Neural cell (in vitro differentiated cells): ENCODE results near the gene CERKL. TPM values are rescaled to one million over a fixed set of nuclear protein-coding genes. Genes with fewer than 3 reads are reported as not detected.

Source experiments
- H2AFZ ChIP-seq: fragments of 200-600, 300-800 bp; sonication (generic), shearing (Covaris generic); 2 replicates; pipeline ENCODE4 v1.6.0; 2014; ENCODE audit warnings: low read depth, mild to moderate bottlenecking, antibody characterized with exemption, low read length, moderate library complexity
- H3F3A ChIP-seq: fragments of 200-600 bp; shearing (Covaris generic); 2 replicates; pipeline ENCODE4 v1.6.1; 2016; ENCODE audit warnings: mild to moderate bottlenecking, moderate library complexity, mixed read lengths, antibody characterized with exemption, low read length; ENCODE audit not compliant: insufficient read depth, poor library complexity, severe bottlenecking
- H3K27ac ChIP-seq: fragments of 200-600, 300-800 bp; sonication (generic), shearing (Covaris generic); 2 replicates; pipeline ENCODE4 v1.5.1; 2014; ENCODE audit warnings: mild to moderate bottlenecking, low read length, moderate library complexity
- H3K27me3 ChIP-seq: fragments of 300-800, 200-600 bp; sonication (generic), shearing (Covaris generic); 2 replicates; pipeline ENCODE4 v1.6.0; 2014; ENCODE audit warnings: mild to moderate bottlenecking, low read depth, low read length, moderate library complexity; ENCODE audit not compliant: insufficient read depth
- H3K36me3 ChIP-seq: fragments of 300-800, 200-600 bp; sonication (generic), shearing (Covaris generic); 2 replicates; pipeline ENCODE4 v1.5.1; 2014; ENCODE audit warnings: mild to moderate bottlenecking, antibody characterized with exemption, low read length, moderate library complexity; ENCODE audit not compliant: insufficient read depth
- H3K4me2 ChIP-seq: fragments of 300-800, 200-600 bp; sonication (generic), shearing (Covaris generic); 2 replicates; pipeline ENCODE4 v1.6.0; 2014; ENCODE audit warnings: mild to moderate bottlenecking, low read length
- H3K4me3 ChIP-seq: fragments of 300-800, 200-600 bp; sonication (generic), shearing (Covaris generic); 2 replicates; pipeline ENCODE4 v1.5.1; 2014; ENCODE audit warnings: mild to moderate bottlenecking, low read length, moderate library complexity
- H3K79me2 ChIP-seq: fragments of 200-600 bp; shearing (Covaris generic); replicated peaks from 2 replicates; pipeline ENCODE4 v1.6.0; 2014; ENCODE audit warnings: mild to moderate bottlenecking, low read length, moderate library complexity; ENCODE audit not compliant: insufficient read depth
- H3K9ac ChIP-seq: fragments of 300-800, 200-600 bp; sonication (generic), shearing (Covaris generic); 2 replicates; pipeline ENCODE4 v1.6.1; 2016; ENCODE audit warnings: mild to moderate bottlenecking, low read length, mixed read lengths
- H3K9me2 ChIP-seq: fragments of 200-600 bp; shearing (Covaris generic); 2 replicates; pipeline ENCODE4 v1.6.1; 2016; ENCODE audit warnings: mild to moderate bottlenecking, low read length, mixed read lengths; ENCODE audit not compliant: insufficient read depth
- H3K9me3 ChIP-seq: fragments of 200-600, 300-800 bp; sonication (generic), shearing (Covaris generic); 2 replicates; pipeline ENCODE4 v1.6.1; 2016; ENCODE audit warnings: mild to moderate bottlenecking, mixed run types, low read length, moderate library complexity, mixed read lengths
- H4K20me1 ChIP-seq: fragments of 200-600 bp; shearing (Covaris generic); 2 replicates; pipeline ENCODE4 v1.6.1; 2016; ENCODE audit warnings: mild to moderate bottlenecking, mixed run types; ENCODE audit not compliant: insufficient read depth
- CTCF ChIP-seq: fragments of 450-650 bp; IDR thresholded peaks from 2 replicates; pipeline ENCODE4 v1.5.1; 2014; ENCODE audit warnings: antibody characterized with exemption, mild to moderate bottlenecking, moderate library complexity; ENCODE audit not compliant: poor library complexity, severe bottlenecking
- EP300 ChIP-seq: fragments of 450-650 bp; conservative IDR thresholded peaks from 2 replicates; pipeline ENCODE4 v1.6.1; 2014; ENCODE audit warnings: antibody characterized with exemption, mild to moderate bottlenecking, moderate library complexity; ENCODE audit not compliant: poor library complexity, severe bottlenecking
- EZH2 ChIP-seq: fragments of 200-600, 300-800 bp; shearing (Covaris generic), sonication (generic); IDR thresholded peaks from 2 replicates; pipeline ENCODE4 v1.6.1; 2014; ENCODE audit warnings: antibody characterized with exemption, low read length, borderline replicate concordance, mild to moderate bottlenecking; ENCODE audit not compliant: insufficient read depth, poor library complexity, severe bottlenecking
- MXI1 ChIP-seq: fragments of 450-650 bp; conservative IDR thresholded peaks from 2 replicates; pipeline ENCODE4 v1.6.1; 2014; ENCODE audit warnings: antibody characterized with exemption, mild to moderate bottlenecking; ENCODE audit not compliant: poor library complexity, severe bottlenecking
- POLR2AphosphoS5 ChIP-seq: IDR thresholded peaks from 2 replicates; pipeline ENCODE4 v1.6.1; 2012
- RAD21 ChIP-seq: fragments of 450-650 bp; conservative IDR thresholded peaks from 2 replicates; pipeline ENCODE4 v1.6.1; 2014; ENCODE audit warnings: antibody characterized with exemption, mild to moderate bottlenecking, moderate library complexity
- SMC3 ChIP-seq: fragments of 450-650 bp; conservative IDR thresholded peaks from 2 replicates; pipeline ENCODE4 v1.6.1; 2014; ENCODE audit warnings: antibody characterized with exemption, mild to moderate bottlenecking, moderate library complexity; ENCODE audit not compliant: poor library complexity
- TAF1 ChIP-seq: IDR thresholded peaks from 2 replicates; pipeline ENCODE4 v1.6.1; 2012; ENCODE audit warnings: low read depth
- polyA plus RNA-seq: library from polyadenylated mRNA; depleted of rRNA; stranded (reverse); fragments of >200 nt; gene quantifications from 2 replicates; pipeline ENCODE4 v1.2.3, GENCODE V29; 2014
- TF ChIP-seq, protein P1 (sequence below): IDR thresholded peaks from 2 replicates; pipeline ENCODE4 v1.6.1; 2012; ENCODE audit warnings: borderline replicate concordance

Gene CERKL
- polyA plus RNA-seq, 1 donor from 2014 or later: not detected

DNA sequence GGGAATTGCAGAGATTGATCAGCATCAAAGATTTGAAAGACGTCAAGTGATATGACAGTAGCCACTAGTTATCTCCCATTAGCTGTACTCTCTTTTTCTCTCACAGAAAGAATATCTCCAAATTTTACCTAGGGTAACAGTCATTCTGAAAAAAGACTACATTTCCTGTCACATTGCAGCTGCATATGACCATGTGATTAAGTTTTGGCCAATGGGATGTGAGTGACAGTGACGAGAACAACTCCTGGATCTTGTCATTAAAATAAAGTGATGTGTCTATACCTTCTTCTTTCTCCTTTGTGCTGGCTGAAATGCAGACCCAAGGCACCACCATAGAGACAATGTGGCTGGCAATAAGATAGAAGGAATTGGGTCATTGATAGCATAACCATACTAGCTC, 34.0 kb upstream of the CERKL start:
- Histone ChIP-seq H3K27me3 (peaks cover 42% of the 10 kb centered on the region), H3K4me3 (no peak overlapping the region), H3F3A (no peaks in the 10 kb centered on the region)

DNA sequence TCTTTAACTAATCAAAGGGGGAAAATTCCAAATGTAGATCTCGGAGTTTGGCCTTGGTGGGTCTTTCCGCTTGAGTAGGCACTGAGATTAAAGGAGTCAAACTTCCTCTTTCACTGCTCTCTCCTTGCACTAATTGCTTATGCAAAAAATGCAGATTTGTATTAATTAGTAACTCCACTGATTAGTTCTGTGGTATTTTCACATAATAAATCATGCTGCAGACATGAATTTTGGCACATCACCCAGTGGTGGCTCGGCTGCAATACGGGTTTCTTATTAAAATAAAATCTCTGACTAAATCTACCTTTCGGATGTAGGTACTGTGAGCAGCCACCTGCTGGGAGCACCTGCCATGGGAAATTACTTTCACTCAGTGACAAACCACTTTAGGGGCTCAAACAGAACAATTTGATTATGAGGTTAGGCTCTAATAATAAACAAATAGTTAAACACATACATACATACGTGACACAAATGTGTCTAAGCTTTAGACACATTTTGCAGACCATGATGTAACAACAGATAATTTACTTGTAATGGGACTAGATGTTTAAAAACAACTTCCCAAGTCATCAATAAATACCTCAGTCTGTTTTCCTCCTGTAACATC, 29.8 kb upstream of the CERKL start:
- Histone ChIP-seq H3K27me3 (peaks cover 83% of the 10 kb centered on the region), H3K9ac (no peak overlapping the region), H3K79me2 (no peaks in the 10 kb centered on the region), H3K36me3 (no peaks in the 10 kb centered on the region), H3K9me2 (no peaks in the 10 kb centered on the region), H3K4me3 (no peak overlapping the region), H3K4me2 (no peak overlapping the region), H4K20me1 (no peaks in the 10 kb centered on the region), H2AFZ (no peak overlapping the region), H3K9me3 (peaks cover 14% of the 10 kb centered on the region), H3F3A (no peaks in the 10 kb centered on the region), H3K27ac (no peak overlapping the region)
- TF ChIP-seq SMC3 (no peak), MXI1 (no peak), EP300 (no peak), EZH2 (no peak), POLR2AphosphoS5 (no peak), CTCF (no peak), RAD21 (no peak)
- TF ChIP-seq, protein P1, sequence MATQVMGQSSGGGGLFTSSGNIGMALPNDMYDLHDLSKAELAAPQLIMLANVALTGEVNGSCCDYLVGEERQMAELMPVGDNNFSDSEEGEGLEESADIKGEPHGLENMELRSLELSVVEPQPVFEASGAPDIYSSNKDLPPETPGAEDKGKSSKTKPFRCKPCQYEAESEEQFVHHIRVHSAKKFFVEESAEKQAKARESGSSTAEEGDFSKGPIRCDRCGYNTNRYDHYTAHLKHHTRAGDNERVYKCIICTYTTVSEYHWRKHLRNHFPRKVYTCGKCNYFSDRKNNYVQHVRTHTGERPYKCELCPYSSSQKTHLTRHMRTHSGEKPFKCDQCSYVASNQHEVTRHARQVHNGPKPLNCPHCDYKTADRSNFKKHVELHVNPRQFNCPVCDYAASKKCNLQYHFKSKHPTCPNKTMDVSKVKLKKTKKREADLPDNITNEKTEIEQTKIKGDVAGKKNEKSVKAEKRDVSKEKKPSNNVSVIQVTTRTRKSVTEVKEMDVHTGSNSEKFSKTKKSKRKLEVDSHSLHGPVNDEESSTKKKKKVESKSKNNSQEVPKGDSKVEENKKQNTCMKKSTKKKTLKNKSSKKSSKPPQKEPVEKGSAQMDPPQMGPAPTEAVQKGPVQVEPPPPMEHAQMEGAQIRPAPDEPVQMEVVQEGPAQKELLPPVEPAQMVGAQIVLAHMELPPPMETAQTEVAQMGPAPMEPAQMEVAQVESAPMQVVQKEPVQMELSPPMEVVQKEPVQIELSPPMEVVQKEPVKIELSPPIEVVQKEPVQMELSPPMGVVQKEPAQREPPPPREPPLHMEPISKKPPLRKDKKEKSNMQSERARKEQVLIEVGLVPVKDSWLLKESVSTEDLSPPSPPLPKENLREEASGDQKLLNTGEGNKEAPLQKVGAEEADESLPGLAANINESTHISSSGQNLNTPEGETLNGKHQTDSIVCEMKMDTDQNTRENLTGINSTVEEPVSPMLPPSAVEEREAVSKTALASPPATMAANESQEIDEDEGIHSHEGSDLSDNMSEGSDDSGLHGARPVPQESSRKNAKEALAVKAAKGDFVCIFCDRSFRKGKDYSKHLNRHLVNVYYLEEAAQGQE: no peak

More for the DNA sequence above, 34.0 kb upstream of the CERKL start:
- H3K9me2 ChIP-seq: no peaks in the 10 kb centered on the region
- H3K36me3 ChIP-seq: no peaks in the 10 kb centered on the region
- no peaks in the 10 kb centered on the region for H3K79me2 ChIP-seq
- H4K20me1 ChIP-seq: no peaks in the 10 kb centered on the region
- no peak overlapping the region for H3K27ac ChIP-seq
- TF ChIP-seq CTCF: no peak
- no peak for TF ChIP-seq EZH2
- TF ChIP-seq SMC3: no peak
- no peak for TF ChIP-seq RAD21
- TF ChIP-seq EP300: no peak
- TF ChIP-seq POLR2AphosphoS5: no peak
- TF ChIP-seq, protein P1: no peak
- no peak for TF ChIP-seq TAF1
- no peak for TF ChIP-seq MXI1
- H3K9ac ChIP-seq: no peak overlapping the region
- H2AFZ ChIP-seq: no peak overlapping the region
- H3K4me2 ChIP-seq: no peak overlapping the region
- no peaks in the 10 kb centered on the region for H3K9me3 ChIP-seq
